ENCODE measurements around the gene LRRC26. TPM values are rescaled to one million over a fixed set of nuclear protein-coding genes. Genes with fewer than 3 reads are reported as not detected.

The LRRC26 gene
- total and polyA plus RNA-seq, 2 experiments from 2014 or later = not detected

DNA sequence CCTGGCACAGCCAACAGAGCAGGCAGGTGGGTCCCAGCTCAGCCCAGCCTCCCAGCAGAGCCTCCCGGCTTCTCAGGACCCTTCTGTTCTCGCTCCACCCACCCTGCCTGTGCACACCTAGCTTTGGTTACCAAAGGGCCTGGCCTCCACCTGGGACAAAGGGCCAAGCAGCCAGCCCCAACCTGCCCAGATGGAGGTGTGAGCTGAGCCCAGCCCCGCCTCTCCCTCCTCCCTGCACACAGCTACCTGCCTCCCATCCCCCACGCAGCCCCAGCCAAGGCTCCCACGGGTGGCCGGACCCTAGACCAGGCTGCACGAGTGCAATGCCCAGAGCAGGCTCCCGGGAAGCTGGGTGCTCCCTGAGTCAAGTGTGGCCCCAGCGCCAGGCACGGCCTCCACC lies 25.1 kb upstream of the LRRC26 start:
- 68 to 81% methylated on average over 10 of the region's 10 CpGs for WGBS, 2 experiments (ENCODE audit: low coverage in 1 of 2, low lambda C conversion rate in 2 of 2, missing lambda C conversion rate in 2 of 2)
- no peak for DNase-seq
- H3K4me3 ChIP-seq = no peak overlapping the region
- in situ Hi-C loops (cut with MboI) = no loop called here
- TF ChIP-seq EZH2 (IDR thresholded peaks at IDR 0.05; ENCODE audit: insufficient read depth, poor library complexity, severe bottlenecking) = no peak
- no peak for TF ChIP-seq EZH2phosphoT487 (IDR thresholded peaks at IDR 0.05; ENCODE audit: insufficient read depth, low read depth)
- no peak overlapping the region for H3K27ac ChIP-seq
- no peak overlapping the region for H3K4me2 ChIP-seq (ENCODE audit: unreplicated experiment)
- no peaks in the 10 kb centered on the region for H3K36me3 ChIP-seq (ENCODE audit: low read depth)
- H3K27me3 ChIP-seq (replicated peaks; ENCODE audit: insufficient read depth) = no peaks in the 10 kb centered on the region
- peaks cover 93% of the 10 kb centered on the region for H3K79me2 ChIP-seq (ENCODE audit: insufficient read depth)
- H3K9me3 ChIP-seq (ENCODE audit: low read depth) = no peaks in the 10 kb centered on the region
- H3F3A ChIP-seq (ENCODE audit: insufficient read depth) = peaks cover 3% of the 10 kb centered on the region
- no peaks in the 10 kb centered on the region for H3K9me2 ChIP-seq (ENCODE audit: insufficient read depth)
- peaks cover 11% of the 10 kb centered on the region for H3K4me1 ChIP-seq (ENCODE audit: insufficient read depth)
- H3K9ac ChIP-seq = no peak overlapping the region
- no peak overlapping the region for H2AFZ ChIP-seq
- H4K20me1 ChIP-seq (ENCODE audit: insufficient read depth) = no peaks in the 10 kb centered on the region

DNA sequence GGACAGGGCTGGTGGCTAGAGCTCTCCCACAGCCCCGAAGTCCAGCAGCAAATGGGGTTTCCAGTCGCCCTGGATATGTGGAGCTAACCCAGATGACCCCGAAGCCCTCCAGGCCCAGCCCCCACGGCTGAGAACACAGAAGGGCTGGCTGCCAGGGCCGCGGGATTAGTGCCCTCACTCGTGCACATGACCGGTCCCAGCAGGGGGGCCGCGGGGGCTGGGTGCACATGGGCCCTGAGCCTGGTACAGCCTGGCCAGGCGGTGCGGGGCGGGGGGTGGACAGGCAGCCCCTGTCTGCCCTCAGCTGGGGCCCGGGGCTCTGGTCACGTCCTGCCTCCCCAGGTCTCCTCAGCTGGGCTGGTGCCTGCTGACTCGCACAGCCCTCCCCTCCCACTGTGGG lies 24.5 kb upstream of the LRRC26 start:
- TF ChIP-seq EZH2 (IDR thresholded peaks at IDR 0.05; ENCODE audit: insufficient read depth, poor library complexity, severe bottlenecking) = no peak
- no peak for TF ChIP-seq EZH2phosphoT487 (IDR thresholded peaks at IDR 0.05; ENCODE audit: insufficient read depth, low read depth)
- 70 to 72% methylated on average over 10 of the region's 16 CpGs for WGBS, 2 experiments (ENCODE audit: low coverage in 1 of 2, low lambda C conversion rate in 2 of 2, missing lambda C conversion rate in 2 of 2)
- no peaks in the 10 kb centered on the region for H3K36me3 ChIP-seq (ENCODE audit: low read depth)
- no peaks in the 10 kb centered on the region for H3K9me3 ChIP-seq (ENCODE audit: low read depth)
- H3K4me2 ChIP-seq (ENCODE audit: unreplicated experiment) = no peak overlapping the region
- peaks cover 8% of the 10 kb centered on the region for H3F3A ChIP-seq (ENCODE audit: insufficient read depth)
- no peak for DNase-seq
- H4K20me1 ChIP-seq (ENCODE audit: insufficient read depth) = no peaks in the 10 kb centered on the region
- in situ Hi-C loops (cut with MboI) = no loop called here
- H3K4me3 ChIP-seq = no peak overlapping the region
- no peaks in the 10 kb centered on the region for H3K27me3 ChIP-seq (replicated peaks; ENCODE audit: insufficient read depth)
- no peaks in the 10 kb centered on the region for H3K9me2 ChIP-seq (ENCODE audit: insufficient read depth)
- no peak overlapping the region for H3K9ac ChIP-seq
- no peak overlapping the region for H3K27ac ChIP-seq
- no peak overlapping the region for H2AFZ ChIP-seq
- H3K4me1 ChIP-seq (ENCODE audit: insufficient read depth) = peaks cover 16% of the 10 kb centered on the region
- peaks cover 94% of the 10 kb centered on the region for H3K79me2 ChIP-seq (ENCODE audit: insufficient read depth)

DNA sequence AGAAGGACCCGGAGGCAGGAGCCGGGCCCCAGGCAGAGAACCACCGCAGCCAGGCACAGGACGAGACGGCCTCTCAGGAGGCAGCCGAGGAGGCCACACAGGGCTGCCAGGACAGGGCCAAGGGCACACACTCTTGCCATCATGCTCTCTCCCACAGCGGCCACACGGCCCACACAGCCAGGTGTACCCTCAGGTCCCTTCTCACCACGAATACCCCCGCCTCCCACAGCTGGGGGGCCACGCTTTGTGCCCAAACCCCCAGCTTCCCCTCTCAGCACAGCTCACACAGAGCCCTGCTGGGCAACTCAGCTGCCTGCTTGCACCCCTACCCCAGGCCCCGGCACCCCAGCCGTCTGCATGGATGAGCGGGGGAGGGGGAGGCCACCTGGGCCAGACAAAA lies 23.9 kb upstream of the LRRC26 start:
- Histone ChIP-seq H2AFZ (no peak overlapping the region), H3K27me3 (replicated peaks; ENCODE audit: insufficient read depth) (no peaks in the 10 kb centered on the region), H3K9me3 (ENCODE audit: low read depth) (no peaks in the 10 kb centered on the region), H3K36me3 (ENCODE audit: low read depth) (no peaks in the 10 kb centered on the region), H4K20me1 (ENCODE audit: insufficient read depth) (no peaks in the 10 kb centered on the region), H3K79me2 (ENCODE audit: insufficient read depth) (peaks cover 89% of the 10 kb centered on the region), H3K27ac (no peak overlapping the region), H3K9ac (no peak overlapping the region), H3F3A (ENCODE audit: insufficient read depth) (peaks cover 10% of the 10 kb centered on the region), H3K4me2 (ENCODE audit: unreplicated experiment) (no peak overlapping the region), H3K4me3 (no peak overlapping the region), H3K9me2 (ENCODE audit: insufficient read depth) (no peaks in the 10 kb centered on the region), H3K4me1 (ENCODE audit: insufficient read depth) (peaks cover 14% of the 10 kb centered on the region)
- 79 to 80% methylated on average over 11 to 14 of the region's 14 CpGs for WGBS, 2 experiments (ENCODE audit: low coverage in 1 of 2, low lambda C conversion rate in 2 of 2, missing lambda C conversion rate in 2 of 2)
- DNase-seq = no peak
- in situ Hi-C loops (cut with MboI) = no loop called here
- TF ChIP-seq EZH2 (IDR thresholded peaks at IDR 0.05; ENCODE audit: insufficient read depth, poor library complexity, severe bottlenecking) (no peak), EZH2phosphoT487 (IDR thresholded peaks at IDR 0.05; ENCODE audit: insufficient read depth, low read depth) (no peak)

DNA sequence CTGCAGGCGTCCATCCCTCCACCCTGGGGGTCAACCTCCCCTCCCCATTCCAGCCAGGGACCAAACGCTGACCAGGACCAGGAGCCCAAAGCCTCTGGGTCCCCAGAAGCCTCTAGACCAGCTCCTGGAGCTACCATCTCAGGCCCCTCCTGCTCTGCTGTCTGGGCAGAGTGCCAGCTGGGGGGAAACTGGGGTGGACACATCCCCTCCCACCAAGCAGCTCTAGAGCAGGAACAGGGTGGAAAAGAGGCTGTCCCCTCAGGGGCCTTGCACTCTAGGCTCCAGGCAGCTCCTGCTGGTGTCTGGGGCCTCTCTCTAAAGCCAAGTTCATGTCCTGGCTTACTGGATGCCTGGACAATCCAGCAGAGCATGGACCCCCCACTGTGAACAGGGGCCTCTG lies 23.0 kb upstream of the LRRC26 start:
- no peaks in the 10 kb centered on the region for H3K36me3 ChIP-seq (ENCODE audit: low read depth)
- H3K4me1 ChIP-seq (ENCODE audit: insufficient read depth) = peaks cover 8% of the 10 kb centered on the region
- DNase-seq = no peak
- 45 to 51% methylated on average over 2 of the region's 2 CpGs for WGBS, 2 experiments (ENCODE audit: low coverage in 1 of 2, low lambda C conversion rate in 2 of 2, missing lambda C conversion rate in 2 of 2)
- H2AFZ ChIP-seq = no peak overlapping the region
- no peak overlapping the region for H3K4me3 ChIP-seq
- H3K79me2 ChIP-seq (ENCODE audit: insufficient read depth) = peaks cover 83% of the 10 kb centered on the region
- no peaks in the 10 kb centered on the region for H3K9me2 ChIP-seq (ENCODE audit: insufficient read depth)
- peaks cover 10% of the 10 kb centered on the region for H3F3A ChIP-seq (ENCODE audit: insufficient read depth)
- in situ Hi-C loops (cut with MboI) = no loop called here
- H4K20me1 ChIP-seq (ENCODE audit: insufficient read depth) = no peaks in the 10 kb centered on the region
- no peak overlapping the region for H3K27ac ChIP-seq
- H3K27me3 ChIP-seq (replicated peaks; ENCODE audit: insufficient read depth) = no peaks in the 10 kb centered on the region
- H3K4me2 ChIP-seq (ENCODE audit: unreplicated experiment) = no peak overlapping the region
- TF ChIP-seq EZH2phosphoT487 (IDR thresholded peaks at IDR 0.05; ENCODE audit: insufficient read depth, low read depth) (no peak), EZH2 (IDR thresholded peaks at IDR 0.05; ENCODE audit: insufficient read depth, poor library complexity, severe bottlenecking) (no peak)
- no peak overlapping the region for H3K9ac ChIP-seq
- H3K9me3 ChIP-seq (ENCODE audit: low read depth) = no peaks in the 10 kb centered on the region

DNA sequence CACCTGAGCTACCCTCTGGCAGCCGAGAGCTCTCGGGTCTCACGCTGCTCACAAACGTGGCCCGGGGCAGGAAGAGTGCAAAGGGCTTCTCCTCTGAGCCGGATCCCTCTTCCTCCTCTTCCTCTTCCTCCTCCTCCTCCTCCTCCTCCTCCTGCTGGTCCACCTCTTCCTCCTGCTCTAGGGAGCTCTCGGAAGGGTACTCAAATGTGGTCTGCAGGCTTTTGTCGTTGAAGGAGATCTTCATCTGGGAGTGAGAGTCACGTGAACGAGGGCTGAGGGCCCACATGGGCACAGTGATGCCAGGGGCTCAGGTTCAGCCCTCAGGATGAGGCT lies 22.6 kb upstream of the LRRC26 start:
- DNase-seq = no peak
- no peak overlapping the region for H3K4me3 ChIP-seq
- WGBS, 2 experiments (ENCODE audit: low coverage in 1 of 2, low lambda C conversion rate in 2 of 2, missing lambda C conversion rate in 2 of 2) = 77 to 90% methylated on average over 4 to 10 of the region's 10 CpGs
- H3K4me1 ChIP-seq (ENCODE audit: insufficient read depth) = peaks cover 8% of the 10 kb centered on the region
- H3K9me2 ChIP-seq (ENCODE audit: insufficient read depth) = no peaks in the 10 kb centered on the region
- peaks cover 10% of the 10 kb centered on the region for H3F3A ChIP-seq (ENCODE audit: insufficient read depth)
- no peak overlapping the region for H3K4me2 ChIP-seq (ENCODE audit: unreplicated experiment)
- no peak overlapping the region for H3K9ac ChIP-seq
- no peaks in the 10 kb centered on the region for H3K36me3 ChIP-seq (ENCODE audit: low read depth)
- in situ Hi-C loops (cut with MboI) = no loop called here
- H3K79me2 ChIP-seq (ENCODE audit: insufficient read depth) = peaks cover 83% of the 10 kb centered on the region
- TF ChIP-seq EZH2 (IDR thresholded peaks at IDR 0.05; ENCODE audit: insufficient read depth, poor library complexity, severe bottlenecking) (no peak), EZH2phosphoT487 (IDR thresholded peaks at IDR 0.05; ENCODE audit: insufficient read depth, low read depth) (no peak)
- no peak overlapping the region for H3K27ac ChIP-seq
- no peak overlapping the region for H2AFZ ChIP-seq
- H3K27me3 ChIP-seq (replicated peaks; ENCODE audit: insufficient read depth) = no peaks in the 10 kb centered on the region
- no peaks in the 10 kb centered on the region for H3K9me3 ChIP-seq (ENCODE audit: low read depth)
- no peaks in the 10 kb centered on the region for H4K20me1 ChIP-seq (ENCODE audit: insufficient read depth)

Measured in GM23248 (cell line).